NCI-H2196 treated with DMSO at 0.1 percent for 48 hours (cell line): ENCODE data around the gene SPOCD1.

Experiments
- DNase-seq: peaks from one replicate; lab custom pipeline; 2025; ENCODE audit not compliant: unreplicated experiment; lab: John Stamatoyannopoulos, UW

The SPOCD1 gene

GRCh38 chr1:31773861-31774260 lies 42.0 kb downstream of the SPOCD1 start:
- DNase-seq: no peak

DNA sequence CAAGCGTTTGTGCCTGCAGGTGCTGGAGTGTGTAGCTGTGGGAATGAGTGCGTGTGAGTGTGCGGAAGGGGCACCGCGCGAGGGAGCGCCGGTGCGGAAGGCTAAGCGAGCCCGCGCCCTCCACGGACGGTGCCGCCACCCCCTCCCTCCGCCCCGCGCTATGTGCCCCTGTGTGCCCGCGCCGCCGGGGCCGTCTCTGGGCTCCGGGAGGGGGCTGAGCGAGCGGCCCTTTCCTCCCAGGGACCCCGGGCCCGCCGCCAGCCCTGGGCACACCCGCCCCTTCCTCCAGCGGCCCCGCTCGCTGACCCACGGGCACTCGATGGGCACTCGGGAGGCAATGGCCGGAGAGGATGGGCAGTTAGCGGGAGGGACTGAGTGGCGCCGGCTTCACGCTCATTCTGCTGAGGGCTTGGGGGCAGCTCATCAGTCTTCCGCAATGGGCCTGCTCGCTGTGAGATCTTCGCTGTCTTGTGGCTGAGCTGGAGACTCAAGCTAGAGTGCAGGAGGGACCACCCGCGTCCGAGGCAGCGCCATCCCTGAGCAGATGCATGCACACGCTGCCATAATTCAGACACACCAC lies 43.1 kb downstream of the SPOCD1 start:
- no peak for DNase-seq

DNA sequence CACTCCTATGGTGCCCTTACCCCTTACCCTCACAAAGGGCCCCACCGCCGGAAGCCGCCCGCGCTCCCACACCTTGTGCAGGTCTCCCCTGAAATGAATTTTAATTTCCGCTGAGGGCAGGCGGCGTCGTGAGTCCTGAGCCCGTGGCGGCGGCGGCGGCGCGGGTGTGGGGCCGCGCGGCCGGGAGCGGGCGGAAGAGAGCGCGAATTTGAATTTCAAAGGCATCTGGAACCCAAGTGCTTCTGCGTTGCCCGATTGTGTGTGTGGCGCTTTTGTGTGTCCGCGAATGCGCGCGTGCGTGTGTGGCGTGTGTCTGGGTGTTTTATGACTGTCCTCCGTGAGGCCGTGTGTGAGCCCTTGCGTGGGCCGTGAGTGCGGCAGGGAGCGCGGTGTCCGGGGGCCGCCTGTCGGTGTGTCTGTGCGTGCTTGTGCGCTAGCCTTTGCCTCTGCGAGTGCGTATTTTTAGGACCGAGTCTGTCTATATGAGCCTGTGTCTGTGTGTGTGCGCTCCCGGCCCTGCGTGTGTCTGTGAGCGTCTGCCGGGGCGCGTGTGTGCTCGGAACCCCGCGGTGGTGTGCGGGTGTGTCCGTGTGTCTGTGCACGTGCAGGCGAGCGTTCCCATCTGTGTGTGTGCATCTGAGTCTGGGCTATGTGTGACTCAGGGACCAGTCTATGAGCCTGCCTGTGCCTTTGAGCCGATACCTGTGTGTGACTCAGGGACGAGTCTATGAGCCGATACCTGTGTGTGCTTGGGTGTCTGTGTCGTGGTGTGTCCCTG lies 43.7 kb downstream of the SPOCD1 start:
- no peak for DNase-seq

DNA sequence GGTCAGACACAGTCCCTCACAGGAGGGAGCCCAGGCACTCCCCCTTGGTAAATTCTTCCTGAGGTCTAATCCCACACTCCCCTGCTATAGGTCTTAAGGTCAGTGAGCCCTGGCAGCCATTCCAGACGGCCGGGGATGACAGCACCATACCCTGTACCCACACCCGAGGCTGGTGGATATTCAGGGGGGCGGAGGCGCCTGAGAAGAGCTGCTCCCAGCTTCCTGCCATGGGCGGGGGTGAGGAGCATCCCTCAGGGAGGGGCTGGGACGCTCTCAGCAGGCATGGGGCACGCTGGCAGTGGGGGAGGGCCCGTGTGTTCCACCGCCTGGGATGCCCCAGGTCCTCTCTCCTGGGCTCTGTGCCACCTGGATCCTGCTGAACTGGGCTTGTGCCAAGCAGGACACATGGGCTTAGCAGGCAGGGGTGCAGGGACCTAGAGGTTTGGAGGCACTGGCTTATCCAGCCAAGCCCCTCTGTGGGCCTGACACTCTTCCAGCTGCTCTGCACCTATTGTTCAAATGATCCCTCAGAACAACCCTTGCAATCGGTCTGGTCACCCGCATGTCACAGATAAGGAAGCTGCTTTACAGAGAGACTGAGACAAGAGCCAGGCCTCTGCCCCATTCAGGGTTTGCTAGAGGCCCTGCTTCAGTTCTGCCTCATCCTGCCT lies 46.0 kb downstream of the SPOCD1 start:
- peak; percentile 66 for DNase-seq

GRCh38 chr1:31768939-31769704 lies 46.7 kb downstream of the SPOCD1 start:
- DNase-seq: peak; percentile 27

GRCh38 chr1:31768407-31768907 lies 47.4 kb downstream of the SPOCD1 start:
- no peak for DNase-seq

DNA sequence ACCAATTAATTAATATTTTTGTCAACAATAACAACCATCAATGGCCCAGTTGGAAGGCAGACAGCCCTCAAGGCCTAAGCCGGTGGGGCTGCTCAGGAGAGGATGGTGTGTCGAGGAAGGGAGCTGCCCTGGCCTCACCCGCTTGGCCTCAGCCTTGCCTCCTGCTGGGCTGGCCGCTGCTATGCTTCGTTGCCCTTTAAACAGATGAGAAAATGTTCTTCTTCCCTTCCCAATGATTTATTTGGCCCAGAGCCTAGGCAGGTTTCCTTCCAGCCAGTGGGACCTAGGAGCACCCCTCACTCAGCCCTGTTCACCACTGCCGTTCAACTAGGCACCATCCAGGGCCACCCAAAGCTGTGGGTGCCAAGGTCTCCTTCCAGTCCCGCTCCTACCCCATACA lies 48.6 kb downstream of the SPOCD1 start:
- DNase-seq: no peak

DNA sequence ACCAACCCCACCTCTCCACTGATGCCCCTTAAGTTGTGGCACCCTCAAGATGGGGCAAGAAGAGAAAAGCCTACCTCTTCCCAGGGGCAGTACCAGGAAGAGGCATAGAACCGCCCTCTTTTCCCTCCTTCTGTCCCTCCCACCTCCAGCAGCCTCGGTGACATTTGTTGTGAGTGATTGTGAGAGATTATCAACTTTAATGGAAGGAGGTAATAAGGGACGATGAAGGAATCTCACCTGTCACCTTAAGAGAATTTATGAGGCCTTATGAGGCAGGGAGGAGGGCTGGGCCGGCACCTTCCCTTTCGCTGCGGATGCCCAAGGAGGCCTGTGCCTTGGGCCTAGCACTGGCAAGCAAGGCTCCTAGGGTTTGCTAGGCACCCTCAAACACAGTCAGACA lies 50.3 kb downstream of the SPOCD1 start:
- no peak for DNase-seq

DNA sequence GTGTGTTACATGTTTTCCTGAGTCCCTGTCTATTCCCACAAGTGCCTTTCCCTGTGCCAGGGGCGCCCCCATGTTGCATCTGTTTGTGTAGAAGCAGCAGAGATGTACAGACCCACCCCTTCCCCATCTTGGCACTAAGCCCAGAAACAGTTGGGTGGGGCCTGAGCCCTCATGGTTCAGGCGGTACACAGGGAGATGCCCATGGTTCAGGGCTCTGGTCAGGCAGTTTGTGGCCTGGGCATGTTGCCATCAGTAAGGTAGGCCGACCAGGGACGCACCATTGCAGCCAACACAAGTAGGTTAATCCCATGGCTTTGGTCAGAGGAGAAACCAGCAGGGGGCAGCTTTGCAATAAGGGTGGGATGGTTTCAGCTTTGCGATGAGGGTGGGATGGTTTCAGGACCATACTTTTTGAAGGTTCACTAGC lies 50.8 kb downstream of the SPOCD1 start:
- no peak for DNase-seq

DNA sequence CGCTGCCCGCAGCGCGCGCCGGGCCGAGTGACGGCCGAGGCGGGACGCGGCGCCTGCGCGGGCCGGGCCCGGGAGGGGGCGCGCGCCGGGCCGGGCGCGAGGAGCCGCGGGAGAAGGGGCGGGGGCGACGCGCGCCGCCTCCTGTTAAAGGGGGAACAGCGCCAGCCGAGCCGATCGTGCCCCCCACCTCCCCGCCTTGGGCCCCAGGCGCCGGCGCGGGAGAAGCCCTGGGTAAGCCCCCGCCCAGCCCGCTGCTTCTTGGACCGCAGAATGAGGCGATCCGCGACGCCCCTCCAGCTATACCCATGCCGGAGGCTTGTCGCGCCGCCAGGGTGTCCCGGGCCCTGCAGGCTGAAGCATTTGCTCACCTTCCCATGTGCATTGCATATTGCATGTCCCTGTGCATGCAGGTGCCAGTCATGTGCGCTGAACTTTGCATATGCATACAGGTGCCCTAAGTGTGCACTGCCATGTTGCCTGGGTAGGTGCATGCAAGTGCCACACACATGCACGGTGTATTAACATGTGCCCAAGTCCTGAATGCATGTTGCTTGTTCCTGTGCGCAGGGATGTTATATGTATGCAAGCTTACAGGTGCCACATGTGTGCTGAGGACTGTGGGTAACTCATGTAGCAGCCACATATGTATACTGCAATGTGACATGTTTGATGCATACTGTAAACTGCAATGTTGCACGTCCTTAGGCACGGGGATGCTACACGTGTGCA lies 51.3 kb downstream of the SPOCD1 start, which contains the start of gene ADGRB2:
Gene ADGRB2, minus strand, starts transcription at position 29 of the 729 bp plus-strand sequence. CDS start 7,119 bp downstream, outside the sequence.
- DNase-seq: no peak

GRCh38 chr1:31763671-31764311 lies 52.0 kb downstream of the SPOCD1 start:
- DNase-seq: no peak

GRCh38 chr1:31762726-31763670 lies 52.8 kb downstream of the SPOCD1 start:
- DNase-seq: peak; percentile 68

DNA sequence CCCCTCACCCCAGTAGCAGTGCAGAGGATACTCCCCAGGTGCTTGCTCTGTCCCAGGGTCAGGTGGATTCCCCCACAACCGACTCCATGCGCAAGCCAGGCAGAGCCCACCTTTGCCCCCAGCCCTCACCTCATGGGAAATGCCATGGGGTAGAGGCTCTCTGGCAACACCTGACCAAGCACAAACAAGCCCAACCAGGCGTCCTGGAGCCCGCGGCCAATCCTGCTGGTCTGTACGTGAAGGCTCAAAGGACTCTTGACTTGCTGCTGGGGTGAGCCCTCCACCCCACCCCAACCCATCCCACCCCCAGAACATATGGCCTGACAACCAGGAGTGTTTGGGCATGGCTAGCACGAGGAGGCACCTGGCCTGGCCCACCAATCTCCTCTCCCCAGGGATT lies 53.5 kb downstream of the SPOCD1 start:
- DNase-seq: no peak

DNA sequence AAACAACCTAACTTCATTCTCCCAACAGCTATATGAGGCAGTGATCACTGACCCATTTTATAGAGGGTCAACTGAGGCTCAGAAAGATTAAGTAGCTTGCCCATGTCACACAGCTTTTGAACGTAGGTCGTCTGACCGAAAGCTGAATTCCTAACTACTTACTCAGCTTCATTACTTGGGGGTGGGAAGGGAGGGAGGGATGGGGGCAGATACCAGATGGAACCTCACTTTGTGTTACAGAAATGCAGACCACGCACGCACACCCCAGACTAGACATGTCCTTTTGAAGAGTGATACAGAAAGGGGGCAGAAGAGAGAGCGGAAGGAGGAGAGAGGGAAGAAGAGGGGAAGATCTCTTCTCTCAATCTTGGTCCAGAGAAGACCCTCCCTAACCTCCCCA lies 53.9 kb downstream of the SPOCD1 start:
- no peak for DNase-seq

DNA sequence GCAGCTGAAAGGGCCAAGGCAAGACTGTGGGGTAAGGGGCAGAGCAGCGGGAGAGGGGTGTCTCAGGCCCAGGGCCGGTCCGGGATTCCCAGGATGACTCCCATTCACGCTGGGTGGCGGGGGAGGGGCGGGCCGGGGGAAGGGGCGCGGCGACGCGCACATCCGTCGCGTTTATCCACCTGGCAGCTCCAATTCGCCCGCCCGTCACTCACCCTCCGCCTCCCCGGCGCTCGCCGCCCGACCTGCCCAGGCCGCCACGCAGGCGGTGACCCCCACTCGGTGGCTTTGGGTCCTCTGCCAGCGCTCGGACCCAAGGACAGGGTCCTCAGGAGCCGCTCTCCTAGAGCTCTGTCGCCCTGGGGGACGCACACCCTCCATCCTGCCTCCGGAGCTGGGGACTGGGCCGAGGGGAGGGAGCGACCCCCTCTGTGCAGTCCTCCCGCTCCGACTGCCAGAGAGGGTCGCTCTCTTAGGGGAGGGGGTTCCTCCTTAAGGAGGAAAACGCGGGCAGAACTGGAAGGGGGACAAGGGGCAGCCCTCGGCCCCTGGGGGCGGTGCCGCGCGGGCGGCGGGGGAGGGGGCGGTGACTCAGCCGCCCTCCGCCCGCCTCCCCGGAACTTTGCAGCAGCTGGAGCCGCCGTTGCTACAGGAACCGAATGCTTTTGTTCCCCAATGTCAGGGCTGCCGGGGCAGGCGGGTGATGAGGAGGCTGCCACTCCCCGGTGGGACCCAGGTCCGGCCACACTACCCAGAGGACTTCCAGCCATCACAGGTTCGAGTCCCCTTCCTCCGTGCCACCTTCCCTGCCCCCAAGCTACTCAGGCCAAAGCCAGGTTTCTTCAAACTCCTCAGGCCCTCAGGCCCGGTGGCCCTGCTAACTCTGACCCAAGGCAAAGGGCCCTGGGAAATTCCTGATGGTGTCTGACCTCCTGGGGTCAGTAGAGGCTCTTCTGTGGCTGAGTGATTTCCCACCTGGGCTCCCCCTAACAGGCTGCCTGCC lies 55.1 kb downstream of the SPOCD1 start:
- peak; percentile 62 for DNase-seq

DNA sequence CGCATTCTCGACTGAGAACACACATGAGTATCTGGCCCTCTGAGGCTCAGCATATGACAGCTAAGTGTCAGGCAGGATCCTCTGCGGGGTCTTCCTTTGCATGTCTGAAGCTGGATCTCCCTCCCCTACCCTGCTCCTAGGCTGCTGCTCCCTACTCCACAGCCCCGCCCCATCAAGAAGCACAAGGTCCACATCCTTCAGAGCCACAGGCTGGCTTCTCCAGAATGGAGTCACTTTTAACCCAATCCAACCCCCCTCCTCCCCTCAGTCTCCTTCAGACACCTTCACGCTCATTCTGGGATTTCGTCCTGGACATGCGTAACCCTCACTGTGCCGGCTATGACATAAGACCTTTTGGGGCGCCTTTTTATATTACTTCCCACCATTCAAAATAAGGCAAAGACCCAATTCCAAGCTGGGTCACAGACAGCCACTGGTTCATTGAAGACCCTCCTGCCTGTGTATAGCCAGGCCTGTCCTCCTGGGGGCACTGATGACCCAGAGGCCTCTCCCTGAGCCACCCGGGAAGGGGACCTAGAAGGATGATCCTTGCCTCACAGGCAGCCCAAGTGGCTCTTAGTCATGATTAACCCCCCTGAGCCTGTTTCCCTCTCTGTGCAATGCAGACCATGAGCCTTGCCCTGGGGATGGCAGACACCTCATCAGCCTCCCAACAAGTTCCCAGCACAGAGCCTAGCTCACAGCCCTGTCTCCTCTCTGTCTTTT lies 56.4 kb downstream of the SPOCD1 start:
- DNase-seq: no peak

GRCh38 chr1:31758823-31759222 lies 57.0 kb downstream of the SPOCD1 start:
- no peak for DNase-seq
